ENCODE results near the gene RTF1. TPM values are rescaled to one million over a fixed set of nuclear protein-coding genes. Genes with fewer than 3 reads are reported as not detected.

RTF1 gene
- total RNA-seq, 1 experiment from 2014 or later, result 49.5 TPM

- H3K4me1 Mint-ChIP-seq, result no peaks in the 10 kb centered on the region
- Histone ChIP-seq H3K9me3 (ENCODE audit: control insufficient read depth, low read depth, low read length) (no peaks in the 10 kb centered on the region), H2BK20ac (ENCODE audit: low read depth, low read length, poor library complexity, severe bottlenecking) (no peak overlapping the region), H3K27ac (ENCODE audit: insufficient read length, low read depth, low read length) (no peak overlapping the region), H3K23me2 (ENCODE audit: insufficient read length, low read depth, low read length, poor library complexity, severe bottlenecking) (no peaks in the 10 kb centered on the region), H4K20me1 (ENCODE audit: control insufficient read depth, insufficient read depth, insufficient read length) (no peaks in the 10 kb centered on the region), H3K23ac (ENCODE audit: insufficient read length, low read depth, low read length) (no peak overlapping the region), H4K5ac (ENCODE audit: insufficient read length, low read depth, low read length) (no peak overlapping the region), H2BK5ac (ENCODE audit: insufficient read length, low read length) (no peak overlapping the region), H3K4ac (ENCODE audit: low read depth, low read length) (no peak overlapping the region), H2BK12ac (ENCODE audit: insufficient read length, low read depth, low read length) (no peak overlapping the region), H3K14ac (ENCODE audit: insufficient read depth, low read length) (no peak overlapping the region), H2AFZ (ENCODE audit: low read length) (no peak overlapping the region), H4K8ac (replicated peaks; ENCODE audit: insufficient read length, low read depth, low read length) (no peak overlapping the region), H3K79me1 (ENCODE audit: insufficient read depth, low read depth, low read length, poor library complexity, severe bottlenecking) (no peaks in the 10 kb centered on the region), H4K91ac (ENCODE audit: insufficient read length, low read depth, low read length) (no peak overlapping the region), H3K56ac (ENCODE audit: insufficient read length, low read depth, low read length) (no peak overlapping the region), H3T11ph (ENCODE audit: low read length) (no peak overlapping the region), H3K4me1 (ENCODE audit: insufficient read depth, low read length) (no peaks in the 10 kb centered on the region), H2AK5ac (ENCODE audit: insufficient read length, low read length) (no peak overlapping the region), H3K4me2 (ENCODE audit: insufficient read depth, insufficient read length, low read length) (no peak overlapping the region), H3K18ac (ENCODE audit: insufficient read length, low read depth, low read length) (no peak overlapping the region), H2BK15ac (ENCODE audit: low read depth, low read length) (no peak overlapping the region), H3K9ac (ENCODE audit: extremely low read depth, insufficient read length, low read length) (no peak overlapping the region), H3K79me2 (ENCODE audit: insufficient read depth, low read length) (no peaks in the 10 kb centered on the region), H2BK120ac (ENCODE audit: low read depth, low read length, poor library complexity, severe bottlenecking) (no peak overlapping the region), H3K27me3 (ENCODE audit: insufficient read depth, low read length) (no peaks in the 10 kb centered on the region)
- peaks cover 49 to 80% (median 79%) of the 10 kb centered on the region in 3 experiments; a peak in 6 of 7 replicates for H3K36me3 Mint-ChIP-seq (ENCODE audit: insufficient read depth in 1 of 3, low read depth in 3 of 3)
- TF ChIP-seq, protein P1, sequence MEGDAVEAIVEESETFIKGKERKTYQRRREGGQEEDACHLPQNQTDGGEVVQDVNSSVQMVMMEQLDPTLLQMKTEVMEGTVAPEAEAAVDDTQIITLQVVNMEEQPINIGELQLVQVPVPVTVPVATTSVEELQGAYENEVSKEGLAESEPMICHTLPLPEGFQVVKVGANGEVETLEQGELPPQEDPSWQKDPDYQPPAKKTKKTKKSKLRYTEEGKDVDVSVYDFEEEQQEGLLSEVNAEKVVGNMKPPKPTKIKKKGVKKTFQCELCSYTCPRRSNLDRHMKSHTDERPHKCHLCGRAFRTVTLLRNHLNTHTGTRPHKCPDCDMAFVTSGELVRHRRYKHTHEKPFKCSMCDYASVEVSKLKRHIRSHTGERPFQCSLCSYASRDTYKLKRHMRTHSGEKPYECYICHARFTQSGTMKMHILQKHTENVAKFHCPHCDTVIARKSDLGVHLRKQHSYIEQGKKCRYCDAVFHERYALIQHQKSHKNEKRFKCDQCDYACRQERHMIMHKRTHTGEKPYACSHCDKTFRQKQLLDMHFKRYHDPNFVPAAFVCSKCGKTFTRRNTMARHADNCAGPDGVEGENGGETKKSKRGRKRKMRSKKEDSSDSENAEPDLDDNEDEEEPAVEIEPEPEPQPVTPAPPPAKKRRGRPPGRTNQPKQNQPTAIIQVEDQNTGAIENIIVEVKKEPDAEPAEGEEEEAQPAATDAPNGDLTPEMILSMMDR (conservative IDR thresholded peaks at IDR 0.05), result no peak
- H3K9me3 Mint-ChIP-seq, result no peaks in the 10 kb centered on the region
- no peak overlapping the region for H3K4me3 Mint-ChIP-seq
- no peaks in the 10 kb centered on the region for H3K27me3 Mint-ChIP-seq (ENCODE audit: low read depth)
- no CpG with 5 or more reads among the region's 2 CpGs for WGBS (ENCODE audit: extremely low coverage, insufficient read length, low lambda C conversion rate)
- H3K27ac Mint-ChIP-seq, result no peak overlapping the region
- no peak for DNase-seq
Measured at GRCh38 chr15:41474941-41475340, 58.0 kb downstream of the RTF1 start.
